ENCODE data around the gene MYT1. TPM values are rescaled to one million over a fixed set of nuclear protein-coding genes. Genes with fewer than 3 reads are reported as not detected.

Gene MYT1
- polyA plus RNA-seq, 3 donors = not detected

- intact Hi-C loops (cut with micrococcal nuclease) = no loop called here
- H3K4me1 Mint-ChIP-seq = peaks cover 4% of the 10 kb centered on the region
- peaks cover 22 to 24% of the 10 kb centered on the region in 2 donors for H3K36me3 Mint-ChIP-seq
- no peak for DNase-seq
- 94% methylated on average over 4 of the region's 4 CpGs for WGBS (ENCODE audit: insufficient coverage)
- peaks cover 5 to 24% of the 10 kb centered on the region in 2 donors for H3K36me3 ChIP-seq (replicated peaks in 1 of 2; ENCODE audit: control insufficient read depth in 1 of 2, insufficient read depth in 2 of 2, low read length in 2 of 2)
- no peak overlapping the region for H3K4me2 ChIP-seq (replicated peaks; ENCODE audit: extremely low read depth, low read length, poor library complexity, severe bottlenecking)
- no peaks in the 10 kb centered on the region for H3K9me3 ChIP-seq (replicated peaks in 1 of 2; ENCODE audit: control insufficient read depth in 1 of 2, insufficient read depth in 1 of 2, low read length in 2 of 2)
- H4K20me1 ChIP-seq (ENCODE audit: insufficient read depth, low read length) = no peaks in the 10 kb centered on the region
- no peak overlapping the region for H2AFZ ChIP-seq (ENCODE audit: insufficient read depth, low read depth, low read length, poor library complexity, severe bottlenecking)
- no peaks in the 10 kb centered on the region for H3K4me1 ChIP-seq (ENCODE audit: control insufficient read depth in 1 of 2, insufficient read depth in 2 of 2, low read length in 2 of 2)
- peaks cover 0 to 1% (median 0%) of the 10 kb centered on the region in 3 donors for H3K27me3 Mint-ChIP-seq (ENCODE audit: low read depth in 3 of 3)
- no peak overlapping the region for H3K4me3 Mint-ChIP-seq
- no peak overlapping the region for H3K4me3 ChIP-seq (replicated peaks in 1 of 3; ENCODE audit: low read depth in 2 of 3, low read length in 3 of 3)
- no peak overlapping the region for H3K27ac Mint-ChIP-seq
- no peaks in the 10 kb centered on the region for H3K79me2 ChIP-seq (ENCODE audit: insufficient read depth, low read length)
- H3K27ac ChIP-seq (ENCODE audit: low read depth in 1 of 2, low read length in 2 of 2) = no peak overlapping the region
- H3K9me3 Mint-ChIP-seq = peaks cover 0 to 3% (median 0%) of the 10 kb centered on the region in 7 donors
- no peak for TF ChIP-seq CTCF (IDR thresholded peaks at IDR 0.05)
- no peaks in the 10 kb centered on the region for H3K27me3 ChIP-seq (ENCODE audit: control insufficient read depth in 2 of 2, insufficient read depth in 2 of 2, low read length in 2 of 2)
- H3K9ac ChIP-seq (ENCODE audit: insufficient read depth, low read length, poor library complexity, severe bottlenecking) = no peak overlapping the region
Observed at GRCh38 chr20:64278317-64278681, 114.0 kb downstream of the MYT1 start.

- Histone ChIP-seq H3K4me1 (ENCODE audit: control insufficient read depth in 1 of 2, insufficient read depth in 2 of 2, low read length in 2 of 2) (no peaks in the 10 kb centered on the region), H4K20me1 (ENCODE audit: insufficient read depth, low read length) (no peaks in the 10 kb centered on the region), H3K4me2 (replicated peaks; ENCODE audit: extremely low read depth, low read length, poor library complexity, severe bottlenecking) (no peak overlapping the region), H3K9me3 (replicated peaks in 1 of 2; ENCODE audit: control insufficient read depth in 1 of 2, insufficient read depth in 1 of 2, low read length in 2 of 2) (no peaks in the 10 kb centered on the region), H3K9ac (ENCODE audit: insufficient read depth, low read length, poor library complexity, severe bottlenecking) (no peak overlapping the region), H3K79me2 (ENCODE audit: insufficient read depth, low read length) (no peaks in the 10 kb centered on the region), H3K27ac (ENCODE audit: low read depth in 1 of 2, low read length in 2 of 2) (no peak overlapping the region), H2AFZ (ENCODE audit: insufficient read depth, low read depth, low read length, poor library complexity, severe bottlenecking) (no peak overlapping the region), H3K27me3 (ENCODE audit: control insufficient read depth in 2 of 2, insufficient read depth in 2 of 2, low read length in 2 of 2) (no peaks in the 10 kb centered on the region), H3K4me3 (replicated peaks in 1 of 3; ENCODE audit: low read depth in 2 of 3, low read length in 3 of 3) (no peak overlapping the region), H3K36me3 (replicated peaks in 1 of 2; ENCODE audit: control insufficient read depth in 1 of 2, insufficient read depth in 2 of 2, low read length in 2 of 2) (peaks cover 0 to 8% of the 10 kb centered on the region in 2 donors)
- H3K27me3 Mint-ChIP-seq (ENCODE audit: low read depth in 3 of 3) = peaks cover 0 to 1% (median 0%) of the 10 kb centered on the region in 3 donors
- DNase-seq = no peak
- WGBS (ENCODE audit: insufficient coverage) = 96% methylated on average over 3 of the region's 7 CpGs
- no peak for TF ChIP-seq CTCF (IDR thresholded peaks at IDR 0.05)
- peaks cover under 1 to 7% (median 4%) of the 10 kb centered on the region in 7 donors for H3K9me3 Mint-ChIP-seq
- H3K27ac Mint-ChIP-seq = no peak overlapping the region
- intact Hi-C loops (cut with micrococcal nuclease) = no loop called here
- peaks cover 4% of the 10 kb centered on the region for H3K4me1 Mint-ChIP-seq
- H3K36me3 Mint-ChIP-seq = peaks cover 8 to 13% of the 10 kb centered on the region in 2 donors
- H3K4me3 Mint-ChIP-seq = no peak overlapping the region
Observed at GRCh38 chr20:64279826-64280459, 115.7 kb downstream of the MYT1 start.

Data from CD14-positive monocyte (primary cell).